PC-9 (cell line): ENCODE data around the gene NKX6-2. TPM values are rescaled to one million over a fixed set of nuclear protein-coding genes. Genes with fewer than 3 reads are reported as not detected.

Experiments
- BruUV-seq: library from RNA; stranded (reverse); fragments of 400-500 nt; replicated peaks from 2 replicates; lab custom pipeline; 2021; lab: Mats Ljungman, UMichigan
- CTCF ChIA-PET: fragments of 300-600 bp; sonication (Branson Sonifier 250); formaldehyde crosslinking; loops from one replicate; lab custom pipeline; 2022; ENCODE audit warnings: antibody characterized with exemption; lab: Charles Lee
- POLR2A ChIA-PET: fragments of 300-600 bp; sonication (Branson Sonifier 250); formaldehyde crosslinking; loops from one replicate; lab custom pipeline; 2022; ENCODE audit warnings: antibody characterized with exemption; ENCODE audit not compliant: unreplicated experiment; lab: Charles Lee
- DNase-seq, 2 experiments: peaks; one replicate each; pipeline versions ENCODE4 v3.0.0 to v3.0.0-alpha.2; 2015 to 2022; ENCODE audit warnings: mixed read lengths in 1 of 2
- H2AFZ ChIP-seq: fragments of 200-600 bp; sonication (generic); 2 replicates; pipeline ENCODE4 v1.8.1; 2017; ENCODE audit warnings: antibody characterized with exemption
- H3F3A ChIP-seq: fragments of 200-600 bp; sonication (generic); 2 replicates; pipeline ENCODE4 v1.8.1; 2017; ENCODE audit warnings: antibody characterized with exemption, mild to moderate bottlenecking, low read depth; ENCODE audit not compliant: insufficient read depth
- H3K27ac ChIP-seq: fragments of 200-600 bp; sonication (generic); 2 replicates; pipeline ENCODE4 v1.6.1; 2016; ENCODE audit warnings: mixed run types
- H3K27me3 ChIP-seq: fragments of 200-600 bp; sonication (generic); 2 replicates; pipeline ENCODE4 v1.6.1; 2016; ENCODE audit warnings: low read depth, mixed run types; ENCODE audit not compliant: insufficient read depth
- H3K36me3 ChIP-seq: fragments of 200-600 bp; sonication (generic); 2 replicates; pipeline ENCODE4 v1.6.1; 2016; ENCODE audit warnings: low read depth, mixed run types
- H3K4me1 ChIP-seq: fragments of 200-600 bp; sonication (generic); replicated peaks from 2 replicates; pipeline ENCODE4 v1.6.1; 2016; ENCODE audit warnings: mixed run types; ENCODE audit not compliant: insufficient read depth
- H3K4me2 ChIP-seq: fragments of 200-600 bp; sonication (generic); 2 replicates; pipeline ENCODE4 v1.6.1; 2017; ENCODE audit warnings: mixed run types
- H3K4me3 ChIP-seq: fragments of 200-600 bp; sonication (generic); 2 replicates; pipeline ENCODE4 v1.6.1; 2016; ENCODE audit warnings: mixed run types
- H3K79me2 ChIP-seq: fragments of 200-600 bp; sonication (generic); 2 replicates; pipeline ENCODE4 v1.6.1; 2017; ENCODE audit warnings: low read depth, mixed run types
- H3K9me2 ChIP-seq: fragments of 200-600 bp; sonication (generic); 2 replicates; pipeline ENCODE4 v1.8.1; 2017; ENCODE audit warnings: mild to moderate bottlenecking; ENCODE audit not compliant: insufficient read depth
- H3K9me3 ChIP-seq: fragments of 200-600 bp; sonication (generic); 2 replicates; pipeline ENCODE4 v1.8.1; 2016; ENCODE audit warnings: low read depth; ENCODE audit not compliant: insufficient read depth
- H4K20me1 ChIP-seq: fragments of 200-600 bp; sonication (generic); 2 replicates; pipeline ENCODE4 v1.8.1; 2017; ENCODE audit not compliant: insufficient read depth
- CTCF ChIP-seq: fragments of 200-600 bp; sonication (generic); conservative IDR thresholded peaks from 2 replicates; pipeline ENCODE4 v1.6.1; 2017; ENCODE audit warnings: mixed run types, antibody characterized with exemption, mild to moderate bottlenecking, moderate library complexity
- EZH2 ChIP-seq: fragments of 200-600 bp; sonication (generic); IDR thresholded peaks from 2 replicates; pipeline ENCODE4 v1.8.0; 2017; ENCODE audit warnings: antibody characterized with exemption, low read depth
- intact Hi-C: fragments of 100-400 bp; cut with micrococcal nuclease; formaldehyde crosslinking; loops from one replicate; pipeline ENCODE4 v1.10.0; 2022; ENCODE audit not compliant: unreplicated experiment
- total RNA-seq: library from RNA; stranded (reverse); gene quantifications from 2 replicates; pipeline ENCODE4 v1.2.3, GENCODE V29; 2021

The NKX6-2 gene
- total RNA-seq, 1 experiment from 2014 or later, result not detected

DNA sequence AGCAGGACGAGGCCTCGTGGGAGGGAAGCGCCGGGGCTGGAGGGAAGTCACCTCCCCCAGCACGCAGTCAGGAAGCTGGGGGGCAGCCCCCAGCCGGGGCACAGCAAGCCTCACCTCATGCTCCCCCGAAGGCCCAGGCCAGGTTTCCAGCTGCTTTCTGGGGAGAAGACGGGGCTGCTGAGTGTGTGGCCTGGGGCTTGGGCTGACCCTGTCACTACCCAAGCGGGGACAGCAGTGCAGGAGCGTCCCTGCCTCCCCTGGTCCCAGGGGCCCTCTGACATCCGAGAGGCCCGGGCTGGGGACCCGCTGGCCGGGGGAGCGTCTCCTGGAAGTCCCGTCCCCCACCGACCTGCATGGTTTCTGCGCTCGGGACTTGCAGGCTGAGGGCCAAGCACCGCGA lies 19.7 kb upstream of the NKX6-2 start:
- Histone ChIP-seq H2AFZ (no peak overlapping the region), H4K20me1 (no peaks in the 10 kb centered on the region), H3K9me2 (no peaks in the 10 kb centered on the region), H3K4me3 (no peak overlapping the region), H3F3A (no peaks in the 10 kb centered on the region), H3K4me2 (no peak overlapping the region), H3K36me3 (no peaks in the 10 kb centered on the region), H3K27ac (no peak overlapping the region), H3K79me2 (no peaks in the 10 kb centered on the region), H3K27me3 (peaks cover 11% of the 10 kb centered on the region; the same call in 1 of the 2 replicates), H3K4me1 (no peaks in the 10 kb centered on the region), H3K9me3 (no peaks in the 10 kb centered on the region)
- BruUV-seq, result no TSS peak
- CTCF ChIA-PET, result no interaction called here
- TF ChIP-seq CTCF (no peak), EZH2 (no peak)
- DNase-seq, result no peak
- intact Hi-C loops, result no loop called here
- POLR2A ChIA-PET, result no interaction called here

- no peak overlapping the region for H2AFZ ChIP-seq
- TF ChIP-seq EZH2 (no peak), CTCF (no peak)
- no peaks in the 10 kb centered on the region for H3K9me2 ChIP-seq
- H3K27me3 ChIP-seq, result peaks cover 11% of the 10 kb centered on the region; the same call in 1 of the 2 replicates
- H3F3A ChIP-seq, result no peaks in the 10 kb centered on the region
- POLR2A ChIA-PET, result no interaction called here
- no peaks in the 10 kb centered on the region for H3K79me2 ChIP-seq
- no peak overlapping the region for H3K4me3 ChIP-seq
- no peaks in the 10 kb centered on the region for H3K9me3 ChIP-seq
- DNase-seq, result no peak
- H3K36me3 ChIP-seq, result no peaks in the 10 kb centered on the region
- H3K4me2 ChIP-seq, result no peak overlapping the region
- no peaks in the 10 kb centered on the region for H4K20me1 ChIP-seq
- no peak overlapping the region for H3K27ac ChIP-seq
- CTCF ChIA-PET, result no interaction called here
- BruUV-seq, result no TSS peak
- no peaks in the 10 kb centered on the region for H3K4me1 ChIP-seq
- intact Hi-C loops, result no loop called here
Observed at GRCh38 chr10:132804785-132805426, 19.0 kb upstream of the NKX6-2 start.

DNA sequence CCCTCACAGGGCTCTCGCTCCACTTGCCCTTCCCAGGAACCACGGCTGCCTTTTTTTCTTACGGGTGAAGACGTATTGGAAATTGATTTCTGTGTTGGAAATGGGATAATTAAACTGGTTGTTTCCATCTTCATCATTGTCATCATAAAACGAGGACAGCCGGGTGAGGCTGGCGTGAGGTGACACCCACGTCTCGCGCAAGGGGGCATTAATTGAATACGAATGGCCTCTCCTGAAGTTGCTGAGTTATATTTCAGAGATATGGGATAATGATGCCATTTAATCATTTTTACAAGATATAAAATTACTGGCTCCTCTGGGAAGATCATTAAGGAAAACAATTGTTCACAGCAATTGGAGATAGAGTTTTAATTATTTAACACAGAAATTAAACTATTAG lies 18.3 kb upstream of the NKX6-2 start:
- CTCF ChIA-PET, result no interaction called here
- POLR2A ChIA-PET, result no interaction called here
- Histone ChIP-seq H3K4me3 (no peak overlapping the region), H2AFZ (no peak overlapping the region), H3K9me3 (no peaks in the 10 kb centered on the region), H3K36me3 (no peaks in the 10 kb centered on the region), H3K9me2 (no peaks in the 10 kb centered on the region), H3K4me2 (no peak overlapping the region), H3K4me1 (no peaks in the 10 kb centered on the region), H3K79me2 (no peaks in the 10 kb centered on the region), H3K27me3 (peaks cover 7% of the 10 kb centered on the region; the same call in 1 of the 2 replicates), H4K20me1 (no peaks in the 10 kb centered on the region), H3F3A (no peaks in the 10 kb centered on the region), H3K27ac (no peak overlapping the region)
- intact Hi-C loops, result no loop called here
- no peak for DNase-seq
- TF ChIP-seq CTCF (no peak), EZH2 (no peak)
- BruUV-seq, result no TSS peak
